ENCODE results near the gene TMOD4. TPM values are rescaled to one million over a fixed set of nuclear protein-coding genes. Genes with fewer than 3 reads are reported as not detected.
A peak's percentile ranks its signal among the peaks of the same experiment; 100 is the strongest.

TMOD4 gene
- total and polyA plus RNA-seq, 10 of the 15 experiments (the other 5 are each of a cell fraction or from before 2014, with no cell fraction given) = 0.30 to 1.2 (median 0.50) TPM; not detected in 1

DNA sequence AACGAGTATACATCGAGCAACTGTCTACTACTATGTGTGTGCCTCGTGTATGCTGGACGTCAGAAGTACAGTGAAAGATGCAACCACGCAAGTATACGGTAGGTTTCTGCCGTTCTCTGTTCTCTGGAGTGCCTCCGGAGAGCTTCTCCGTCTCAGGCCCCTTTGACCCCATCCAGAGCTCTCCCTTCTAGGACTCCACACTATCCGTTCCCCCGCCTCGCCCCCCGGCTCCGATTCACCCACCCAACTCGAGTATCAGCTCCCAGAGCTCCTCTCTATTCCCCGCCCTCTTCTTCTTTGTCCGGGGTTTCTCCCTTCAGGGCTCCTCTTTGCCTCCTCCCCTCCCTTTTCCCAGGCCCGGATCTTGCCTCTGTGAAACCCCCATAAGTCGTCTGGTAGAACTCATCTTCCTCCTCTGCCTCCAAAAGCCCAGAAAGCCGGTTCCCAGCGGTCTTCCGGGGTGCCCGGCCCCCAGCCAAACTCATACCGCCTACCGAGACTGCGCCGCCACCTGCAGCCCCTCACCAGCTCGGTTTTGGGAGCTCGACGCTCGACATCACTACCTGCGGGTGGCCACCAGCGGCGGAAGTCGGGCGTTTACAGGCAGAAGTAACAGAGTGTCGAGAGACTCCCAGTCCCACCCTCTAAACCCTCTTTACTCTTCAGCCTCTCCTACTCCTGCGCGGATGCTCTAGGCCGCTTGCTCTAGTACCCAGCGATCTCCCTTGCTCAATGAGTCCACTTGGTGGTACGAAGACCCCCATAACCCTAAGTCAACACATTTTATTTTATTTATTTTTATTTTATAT is 14.1 kb upstream of the TMOD4 start, which contains the start of gene VPS72 (continued):
- TF ChIP-seq NBN (IDR thresholded peaks at IDR 0.05) = peak; percentile 93
- TF ChIP-seq, protein P1, sequence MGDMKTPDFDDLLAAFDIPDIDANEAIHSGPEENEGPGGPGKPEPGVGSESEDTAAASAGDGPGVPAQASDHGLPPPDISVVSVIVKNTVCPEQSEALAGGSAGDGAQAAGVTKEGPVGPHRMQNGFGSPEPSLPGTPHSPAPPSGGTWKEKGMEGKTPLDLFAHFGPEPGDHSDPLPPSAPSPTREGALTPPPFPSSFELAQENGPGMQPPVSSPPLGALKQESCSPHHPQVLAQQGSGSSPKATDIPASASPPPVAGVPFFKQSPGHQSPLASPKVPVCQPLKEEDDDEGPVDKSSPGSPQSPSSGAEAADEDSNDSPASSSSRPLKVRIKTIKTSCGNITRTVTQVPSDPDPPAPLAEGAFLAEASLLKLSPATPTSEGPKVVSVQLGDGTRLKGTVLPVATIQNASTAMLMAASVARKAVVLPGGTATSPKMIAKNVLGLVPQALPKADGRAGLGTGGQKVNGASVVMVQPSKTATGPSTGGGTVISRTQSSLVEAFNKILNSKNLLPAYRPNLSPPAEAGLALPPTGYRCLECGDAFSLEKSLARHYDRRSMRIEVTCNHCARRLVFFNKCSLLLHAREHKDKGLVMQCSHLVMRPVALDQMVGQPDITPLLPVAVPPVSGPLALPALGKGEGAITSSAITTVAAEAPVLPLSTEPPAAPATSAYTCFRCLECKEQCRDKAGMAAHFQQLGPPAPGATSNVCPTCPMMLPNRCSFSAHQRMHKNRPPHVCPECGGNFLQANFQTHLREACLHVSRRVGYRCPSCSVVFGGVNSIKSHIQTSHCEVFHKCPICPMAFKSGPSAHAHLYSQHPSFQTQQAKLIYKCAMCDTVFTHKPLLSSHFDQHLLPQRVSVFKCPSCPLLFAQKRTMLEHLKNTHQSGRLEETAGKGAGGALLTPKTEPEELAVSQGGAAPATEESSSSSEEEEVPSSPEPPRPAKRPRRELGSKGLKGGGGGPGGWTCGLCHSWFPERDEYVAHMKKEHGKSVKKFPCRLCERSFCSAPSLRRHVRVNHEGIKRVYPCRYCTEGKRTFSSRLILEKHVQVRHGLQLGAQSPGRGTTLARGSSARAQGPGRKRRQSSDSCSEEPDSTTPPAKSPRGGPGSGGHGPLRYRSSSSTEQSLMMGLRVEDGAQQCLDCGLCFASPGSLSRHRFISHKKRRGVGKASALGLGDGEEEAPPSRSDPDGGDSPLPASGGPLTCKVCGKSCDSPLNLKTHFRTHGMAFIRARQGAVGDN (IDR thresholded peaks at IDR 0.05) = peak; percentile 11; the same call in 1 of the 2 replicates
- TF ChIP-seq NFYA (IDR thresholded peaks at IDR 0.05; ENCODE audit: borderline replicate concordance, low read depth, low read length) = no peak
- TF ChIP-seq, protein P2, sequence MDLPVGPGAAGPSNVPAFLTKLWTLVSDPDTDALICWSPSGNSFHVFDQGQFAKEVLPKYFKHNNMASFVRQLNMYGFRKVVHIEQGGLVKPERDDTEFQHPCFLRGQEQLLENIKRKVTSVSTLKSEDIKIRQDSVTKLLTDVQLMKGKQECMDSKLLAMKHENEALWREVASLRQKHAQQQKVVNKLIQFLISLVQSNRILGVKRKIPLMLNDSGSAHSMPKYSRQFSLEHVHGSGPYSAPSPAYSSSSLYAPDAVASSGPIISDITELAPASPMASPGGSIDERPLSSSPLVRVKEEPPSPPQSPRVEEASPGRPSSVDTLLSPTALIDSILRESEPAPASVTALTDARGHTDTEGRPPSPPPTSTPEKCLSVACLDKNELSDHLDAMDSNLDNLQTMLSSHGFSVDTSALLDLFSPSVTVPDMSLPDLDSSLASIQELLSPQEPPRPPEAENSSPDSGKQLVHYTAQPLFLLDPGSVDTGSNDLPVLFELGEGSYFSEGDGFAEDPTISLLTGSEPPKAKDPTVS (IDR thresholded peaks at IDR 0.05; ENCODE audit: low read depth, low read length) = peak; percentile 44; the same call in 1 of the 2 replicates
- TF ChIP-seq SREBF1 (IDR thresholded peaks at IDR 0.05; ENCODE audit: low read length) = no peak
- TF ChIP-seq, protein P3, sequence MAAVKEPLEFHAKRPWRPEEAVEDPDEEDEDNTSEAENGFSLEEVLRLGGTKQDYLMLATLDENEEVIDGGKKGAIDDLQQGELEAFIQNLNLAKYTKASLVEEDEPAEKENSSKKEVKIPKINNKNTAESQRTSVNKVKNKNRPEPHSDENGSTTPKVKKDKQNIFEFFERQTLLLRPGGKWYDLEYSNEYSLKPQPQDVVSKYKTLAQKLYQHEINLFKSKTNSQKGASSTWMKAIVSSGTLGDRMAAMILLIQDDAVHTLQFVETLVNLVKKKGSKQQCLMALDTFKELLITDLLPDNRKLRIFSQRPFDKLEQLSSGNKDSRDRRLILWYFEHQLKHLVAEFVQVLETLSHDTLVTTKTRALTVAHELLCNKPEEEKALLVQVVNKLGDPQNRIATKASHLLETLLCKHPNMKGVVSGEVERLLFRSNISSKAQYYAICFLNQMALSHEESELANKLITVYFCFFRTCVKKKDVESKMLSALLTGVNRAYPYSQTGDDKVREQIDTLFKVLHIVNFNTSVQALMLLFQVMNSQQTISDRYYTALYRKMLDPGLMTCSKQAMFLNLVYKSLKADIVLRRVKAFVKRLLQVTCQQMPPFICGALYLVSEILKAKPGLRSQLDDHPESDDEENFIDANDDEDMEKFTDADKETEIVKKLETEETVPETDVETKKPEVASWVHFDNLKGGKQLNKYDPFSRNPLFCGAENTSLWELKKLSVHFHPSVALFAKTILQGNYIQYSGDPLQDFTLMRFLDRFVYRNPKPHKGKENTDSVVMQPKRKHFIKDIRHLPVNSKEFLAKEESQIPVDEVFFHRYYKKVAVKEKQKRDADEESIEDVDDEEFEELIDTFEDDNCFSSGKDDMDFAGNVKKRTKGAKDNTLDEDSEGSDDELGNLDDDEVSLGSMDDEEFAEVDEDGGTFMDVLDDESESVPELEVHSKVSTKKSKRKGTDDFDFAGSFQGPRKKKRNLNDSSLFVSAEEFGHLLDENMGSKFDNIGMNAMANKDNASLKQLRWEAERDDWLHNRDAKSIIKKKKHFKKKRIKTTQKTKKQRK (IDR thresholded peaks at IDR 0.05; ENCODE audit: low read depth, low read length) = peak; percentile 74
- no peak for TF ChIP-seq ETV6 (conservative IDR thresholded peaks at IDR 0.05 in 1 of 2, IDR thresholded peaks at IDR 0.05 in 1 of 2; ENCODE audit: borderline replicate concordance in 1 of 2, low read depth in 1 of 2)
- TF ChIP-seq, protein P4, sequence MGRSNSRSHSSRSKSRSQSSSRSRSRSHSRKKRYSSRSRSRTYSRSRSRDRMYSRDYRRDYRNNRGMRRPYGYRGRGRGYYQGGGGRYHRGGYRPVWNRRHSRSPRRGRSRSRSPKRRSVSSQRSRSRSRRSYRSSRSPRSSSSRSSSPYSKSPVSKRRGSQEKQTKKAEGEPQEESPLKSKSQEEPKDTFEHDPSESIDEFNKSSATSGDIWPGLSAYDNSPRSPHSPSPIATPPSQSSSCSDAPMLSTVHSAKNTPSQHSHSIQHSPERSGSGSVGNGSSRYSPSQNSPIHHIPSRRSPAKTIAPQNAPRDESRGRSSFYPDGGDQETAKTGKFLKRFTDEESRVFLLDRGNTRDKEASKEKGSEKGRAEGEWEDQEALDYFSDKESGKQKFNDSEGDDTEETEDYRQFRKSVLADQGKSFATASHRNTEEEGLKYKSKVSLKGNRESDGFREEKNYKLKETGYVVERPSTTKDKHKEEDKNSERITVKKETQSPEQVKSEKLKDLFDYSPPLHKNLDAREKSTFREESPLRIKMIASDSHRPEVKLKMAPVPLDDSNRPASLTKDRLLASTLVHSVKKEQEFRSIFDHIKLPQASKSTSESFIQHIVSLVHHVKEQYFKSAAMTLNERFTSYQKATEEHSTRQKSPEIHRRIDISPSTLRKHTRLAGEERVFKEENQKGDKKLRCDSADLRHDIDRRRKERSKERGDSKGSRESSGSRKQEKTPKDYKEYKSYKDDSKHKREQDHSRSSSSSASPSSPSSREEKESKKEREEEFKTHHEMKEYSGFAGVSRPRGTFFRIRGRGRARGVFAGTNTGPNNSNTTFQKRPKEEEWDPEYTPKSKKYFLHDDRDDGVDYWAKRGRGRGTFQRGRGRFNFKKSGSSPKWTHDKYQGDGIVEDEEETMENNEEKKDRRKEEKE (IDR thresholded peaks at IDR 0.05) = no peak
- TF ChIP-seq YY1 (IDR thresholded peaks at IDR 0.05; ENCODE audit: low read depth, low read length) = peak; percentile 94
- TF ChIP-seq MEF2B (IDR thresholded peaks at IDR 0.05; ENCODE audit: partially characterized antibody, poor library complexity, severe bottlenecking) = peak; percentile 49
- TF ChIP-seq, protein P5, sequence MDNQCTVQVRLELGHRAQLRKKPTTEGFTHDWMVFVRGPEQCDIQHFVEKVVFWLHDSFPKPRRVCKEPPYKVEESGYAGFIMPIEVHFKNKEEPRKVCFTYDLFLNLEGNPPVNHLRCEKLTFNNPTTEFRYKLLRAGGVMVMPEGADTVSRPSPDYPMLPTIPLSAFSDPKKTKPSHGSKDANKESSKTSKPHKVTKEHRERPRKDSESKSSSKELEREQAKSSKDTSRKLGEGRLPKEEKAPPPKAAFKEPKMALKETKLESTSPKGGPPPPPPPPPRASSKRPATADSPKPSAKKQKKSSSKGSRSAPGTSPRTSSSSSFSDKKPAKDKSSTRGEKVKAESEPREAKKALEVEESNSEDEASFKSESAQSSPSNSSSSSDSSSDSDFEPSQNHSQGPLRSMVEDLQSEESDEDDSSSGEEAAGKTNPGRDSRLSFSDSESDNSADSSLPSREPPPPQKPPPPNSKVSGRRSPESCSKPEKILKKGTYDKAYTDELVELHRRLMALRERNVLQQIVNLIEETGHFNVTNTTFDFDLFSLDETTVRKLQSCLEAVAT (IDR thresholded peaks at IDR 0.05) = peak; percentile 100
- TF ChIP-seq TAF1 (IDR thresholded peaks at IDR 0.05; ENCODE audit: borderline replicate concordance, low read depth, low read length) = peak; percentile 94
- no peak for TF ChIP-seq RAD21 (IDR thresholded peaks at IDR 0.05; ENCODE audit: insufficient read depth, low read depth, low read length)
- no peak; the same call in 1 of the 2 replicates for TF ChIP-seq FOXM1 (IDR thresholded peaks at IDR 0.05; ENCODE audit: low read depth, low read length)

Data from GM12878 (cell line).